ENCODE data around the gene SDCBP2.
"Not testable (repeated sequence)": the region's sequence is repeated elsewhere in the genome, so short reads cannot be mapped to it uniquely, and the experiment has no call there.

Gene SDCBP2

GRCh38 chr20:1357921-1358671 is 29.2 kb upstream of the SDCBP2 start:
- DNase-seq, result no peak

GRCh38 chr20:1353956-1354355 is 25.0 kb upstream of the SDCBP2 start:
- DNase-seq, result no peak

GRCh38 chr20:1346315-1346969 is 17.5 kb upstream of the SDCBP2 start:
- DNase-seq, result no peak

GRCh38 chr20:1345756-1346093 is 16.8 kb upstream of the SDCBP2 start:
- DNase-seq, result no peak

- no peak for DNase-seq
Measured at GRCh38 chr20:1345030-1345755, 16.3 kb upstream of the SDCBP2 start.

GRCh38 chr20:1343446-1344124 is 14.6 kb upstream of the SDCBP2 start:
- not testable (repeated sequence) for DNase-seq

- DNase-seq, result no peak
Measured at GRCh38 chr20:1341561-1342265, 12.8 kb upstream of the SDCBP2 start.

- DNase-seq, result no peak
Measured at GRCh38 chr20:1338801-1339200, 9.9 kb upstream of the SDCBP2 start.

GRCh38 chr20:1338096-1338495 is 9.2 kb upstream of the SDCBP2 start:
- DNase-seq, result no peak

GRCh38 chr20:1337441-1337840 is 8.5 kb upstream of the SDCBP2 start:
- DNase-seq, result no peak

- no peak for DNase-seq
Measured at GRCh38 chr20:1336699-1337367, 7.9 kb upstream of the SDCBP2 start.

- DNase-seq, result no peak
Measured at GRCh38 chr20:1335961-1336698, 7.2 kb upstream of the SDCBP2 start.

GRCh38 chr20:1334761-1335160 is 5.8 kb upstream of the SDCBP2 start:
- no peak for DNase-seq

GRCh38 chr20:1334370-1334731 is 5.4 kb upstream of the SDCBP2 start:
- no peak for DNase-seq

GRCh38 chr20:1333462-1334369 is 4.8 kb upstream of the SDCBP2 start:
- DNase-seq, result no peak

- DNase-seq, result no peak
Measured at GRCh38 chr20:1332749-1333300, 3.9 kb upstream of the SDCBP2 start.

GRCh38 chr20:1331801-1332453 is 3.0 kb upstream of the SDCBP2 start:
- no peak for DNase-seq

- no peak for DNase-seq
Measured at GRCh38 chr20:1331101-1331500, 2.2 kb upstream of the SDCBP2 start.

- no peak for DNase-seq
Measured at GRCh38 chr20:1330075-1330830, 1.3 kb upstream of the SDCBP2 start.

Data from right hindlimb (tissue), 1 donor.